ENCODE results near the gene PTGIR.
A peak's percentile ranks its signal among the peaks of the same experiment; 100 is the strongest.

PTGIR gene, protein sequence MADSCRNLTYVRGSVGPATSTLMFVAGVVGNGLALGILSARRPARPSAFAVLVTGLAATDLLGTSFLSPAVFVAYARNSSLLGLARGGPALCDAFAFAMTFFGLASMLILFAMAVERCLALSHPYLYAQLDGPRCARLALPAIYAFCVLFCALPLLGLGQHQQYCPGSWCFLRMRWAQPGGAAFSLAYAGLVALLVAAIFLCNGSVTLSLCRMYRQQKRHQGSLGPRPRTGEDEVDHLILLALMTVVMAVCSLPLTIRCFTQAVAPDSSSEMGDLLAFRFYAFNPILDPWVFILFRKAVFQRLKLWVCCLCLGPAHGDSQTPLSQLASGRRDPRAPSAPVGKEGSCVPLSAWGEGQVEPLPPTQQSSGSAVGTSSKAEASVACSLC

DNA sequence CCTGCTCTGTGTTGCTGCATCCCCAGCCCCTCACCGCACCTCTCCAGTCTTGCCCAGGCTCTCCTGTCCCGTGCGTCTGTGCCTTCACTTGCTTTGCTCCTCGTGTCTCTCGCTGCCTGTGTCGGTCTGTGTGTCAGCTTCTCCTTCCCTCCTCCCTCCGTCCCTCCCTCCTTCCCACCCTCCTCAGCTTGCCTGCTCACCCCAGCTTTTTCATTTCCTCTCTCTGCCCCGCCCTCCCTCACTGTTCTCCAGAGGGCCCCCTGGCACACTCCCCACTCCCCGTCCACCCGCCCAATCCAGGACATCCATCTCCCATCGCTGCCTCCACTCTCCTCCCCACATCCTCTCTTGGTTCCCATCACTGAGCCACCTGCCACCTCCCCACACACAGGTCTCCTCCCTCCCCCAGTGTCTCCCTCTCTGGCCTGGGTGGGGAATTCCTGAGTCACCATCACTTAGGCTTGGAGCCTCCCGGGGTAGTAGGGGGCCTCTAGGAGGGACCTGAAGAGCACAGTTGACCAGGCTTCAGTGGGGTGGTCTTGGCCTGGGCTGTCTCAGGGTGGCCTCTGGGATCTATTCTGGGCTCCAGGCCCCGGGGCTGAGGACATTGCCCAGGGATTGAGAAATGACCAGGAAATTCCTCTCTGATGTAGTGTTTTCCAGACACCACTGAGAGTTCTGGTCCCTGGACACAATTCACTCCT, at the start of gene PTGIR:
Gene PTGIR (minus strand): TSS at position 132 of the 704 bp plus-strand sequence. CDS start 864 bp downstream, outside the sequence.
- peak; percentile 67 for DNase-seq

DNA sequence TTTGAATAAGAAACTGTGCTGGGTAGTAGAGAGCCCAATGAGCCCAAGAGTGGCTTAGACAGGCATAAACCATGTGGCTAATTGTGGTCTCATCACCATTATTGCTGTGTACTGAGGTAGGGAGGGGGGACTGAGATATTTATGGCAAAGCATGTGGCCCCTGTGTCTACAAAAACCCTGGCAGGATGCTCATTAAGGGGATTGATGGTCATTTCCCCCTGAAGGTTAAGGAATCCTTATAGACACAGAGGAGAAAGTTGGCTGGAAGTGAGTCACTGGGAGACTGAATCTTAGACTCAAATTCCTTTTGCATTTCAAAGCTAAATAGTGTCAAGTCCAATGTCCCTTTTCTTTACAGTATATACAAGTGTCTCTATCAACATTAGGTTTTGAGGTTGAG, 45.9 kb upstream of the PTGIR start:
- no peak for DNase-seq

DNA sequence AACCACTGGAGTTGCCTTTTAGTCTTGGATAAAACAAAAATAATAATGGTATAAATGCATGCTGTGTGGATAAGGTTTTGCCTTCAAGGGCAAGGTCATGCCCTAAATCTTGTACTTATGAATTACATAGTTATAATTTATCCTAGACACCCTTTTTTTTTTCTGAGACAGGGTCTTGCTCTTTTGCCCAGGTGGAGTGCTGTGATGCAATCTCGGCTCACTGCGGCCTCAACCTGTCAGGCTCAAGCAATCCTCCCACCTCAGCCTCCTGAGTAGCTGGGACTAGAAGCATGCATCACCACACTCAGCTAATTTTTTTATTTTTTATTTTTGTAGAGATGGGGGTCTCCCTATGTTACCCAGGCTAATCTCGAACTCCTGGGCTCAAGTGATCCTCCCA, 43.8 kb upstream of the PTGIR start:
- no peak for DNase-seq

DNA sequence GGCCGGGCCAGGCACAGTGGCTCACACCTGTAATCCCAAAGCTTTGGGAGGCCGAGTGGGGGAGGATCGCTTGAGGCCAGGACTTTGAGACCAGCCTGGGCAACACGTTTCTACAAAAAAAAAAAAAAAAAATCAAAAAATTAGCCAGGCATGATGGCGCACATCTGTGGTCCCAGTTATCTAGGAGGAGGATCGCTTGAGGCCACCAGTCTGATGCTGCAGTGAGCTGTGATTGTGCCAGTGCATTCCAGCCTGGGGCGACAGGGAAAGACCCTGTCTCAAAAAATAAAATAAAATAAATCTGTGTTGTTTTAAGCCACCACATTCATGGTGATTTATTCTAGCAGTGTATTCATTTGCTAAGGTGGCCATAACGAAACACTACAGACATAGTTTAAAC, 40.2 kb upstream of the PTGIR start:
- DNase-seq = no peak

DNA sequence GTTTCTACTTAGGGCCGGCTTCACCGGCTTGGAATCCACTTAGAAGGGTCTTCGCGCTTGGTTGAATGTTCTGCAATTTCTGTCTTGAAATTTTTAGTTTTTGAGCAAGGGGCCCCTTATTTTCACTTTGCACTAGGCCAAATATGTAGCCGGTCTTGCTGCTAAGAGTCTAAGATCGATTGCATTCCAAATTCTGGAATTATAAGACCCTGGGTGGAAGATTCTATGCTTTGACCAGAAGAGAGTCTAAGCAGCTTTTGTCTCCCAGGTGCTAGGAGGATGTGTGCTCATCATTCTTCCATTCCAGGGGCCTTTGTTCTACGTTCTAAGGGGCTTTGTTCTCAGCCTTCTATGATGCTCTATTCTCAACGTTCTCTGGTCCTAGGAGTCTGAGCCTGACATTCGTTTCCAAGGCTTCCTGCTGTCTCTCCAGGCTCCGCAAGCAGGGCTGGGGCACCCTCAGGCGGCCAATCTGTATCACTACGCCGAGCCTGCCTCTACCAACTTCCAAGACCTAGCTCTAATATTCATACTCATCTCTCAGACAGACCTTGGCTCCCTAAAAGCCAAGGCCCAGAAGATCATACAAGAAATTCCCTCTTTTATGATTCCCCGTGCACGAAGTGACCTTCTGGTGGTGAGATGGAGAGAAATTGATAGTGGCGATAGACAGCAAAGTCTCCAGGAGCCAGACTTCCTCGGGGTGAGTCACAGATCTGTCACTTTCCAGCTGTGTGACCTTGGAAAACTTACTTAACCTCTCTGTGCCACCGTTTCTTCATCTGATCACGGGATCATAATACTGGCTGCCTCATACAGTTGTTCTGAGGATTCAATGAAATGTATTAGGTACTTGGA, 37.1 kb upstream of the PTGIR start:
- peak; percentile 82 for DNase-seq

DNA sequence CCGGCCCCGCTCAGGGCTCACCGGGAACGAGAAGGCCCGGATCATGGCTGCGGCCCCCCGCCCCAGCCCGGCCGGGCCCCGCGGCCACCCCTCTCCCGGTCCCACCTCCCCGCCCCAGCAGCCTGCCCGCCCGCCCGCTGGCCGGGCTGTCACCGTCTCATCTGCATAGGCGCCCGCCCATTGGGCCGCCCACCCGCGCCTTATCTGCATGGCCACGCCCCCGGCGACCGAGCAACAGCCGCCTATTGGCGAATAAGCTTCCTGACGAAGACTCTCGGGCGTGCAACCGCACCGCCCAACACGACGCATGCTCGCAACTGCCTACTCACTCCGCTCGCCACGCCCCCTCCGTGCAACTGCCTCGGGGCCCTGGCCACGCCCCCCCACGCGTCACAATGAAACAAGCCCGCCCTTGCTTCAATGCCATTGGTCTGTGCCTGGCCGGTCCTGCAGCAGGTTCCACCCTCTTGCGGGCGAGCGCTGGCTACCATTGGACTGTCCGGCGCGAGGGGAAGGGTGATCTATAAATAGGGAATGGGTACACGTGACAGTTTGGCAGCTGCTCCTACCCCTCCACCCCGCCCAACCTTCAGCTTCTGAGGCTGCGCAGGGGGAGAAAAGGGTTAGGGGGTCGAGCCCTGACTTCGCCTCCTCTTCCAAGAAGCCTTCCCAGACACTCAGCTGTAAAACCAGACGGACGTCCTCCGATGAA, 36.3 kb upstream of the PTGIR start, which contains the start of gene DACT3:
Gene DACT3 (minus strand): TSS at position 163 of the 712 bp plus-strand sequence. CDS start 118 bp downstream, at position 45.
- DNase-seq = peak; percentile 100

DNA sequence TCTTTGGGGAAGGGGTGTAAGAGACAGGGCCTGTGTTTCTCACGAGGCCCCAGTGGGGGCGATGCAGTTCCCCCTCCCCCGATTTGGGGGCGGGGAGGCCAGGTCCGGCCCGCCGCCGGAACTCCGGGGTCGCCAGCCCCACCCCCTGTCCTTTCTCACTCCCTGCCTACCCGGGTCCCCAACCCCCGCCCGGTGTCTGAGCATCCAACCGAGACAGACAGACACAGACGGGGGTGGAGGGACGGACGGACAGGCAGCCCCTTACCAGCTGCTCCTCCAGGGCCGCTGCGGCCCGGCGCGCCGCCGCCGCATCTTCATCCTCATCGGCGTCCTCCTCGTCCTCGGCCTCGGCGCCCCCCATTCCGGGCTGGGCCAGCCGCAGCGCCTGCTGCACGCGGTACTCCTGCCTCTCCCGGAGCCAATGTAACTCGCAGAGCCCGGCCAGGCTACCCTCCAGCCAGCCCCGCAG, 35.7 kb upstream of the PTGIR start:
- DNase-seq = no peak

DNA sequence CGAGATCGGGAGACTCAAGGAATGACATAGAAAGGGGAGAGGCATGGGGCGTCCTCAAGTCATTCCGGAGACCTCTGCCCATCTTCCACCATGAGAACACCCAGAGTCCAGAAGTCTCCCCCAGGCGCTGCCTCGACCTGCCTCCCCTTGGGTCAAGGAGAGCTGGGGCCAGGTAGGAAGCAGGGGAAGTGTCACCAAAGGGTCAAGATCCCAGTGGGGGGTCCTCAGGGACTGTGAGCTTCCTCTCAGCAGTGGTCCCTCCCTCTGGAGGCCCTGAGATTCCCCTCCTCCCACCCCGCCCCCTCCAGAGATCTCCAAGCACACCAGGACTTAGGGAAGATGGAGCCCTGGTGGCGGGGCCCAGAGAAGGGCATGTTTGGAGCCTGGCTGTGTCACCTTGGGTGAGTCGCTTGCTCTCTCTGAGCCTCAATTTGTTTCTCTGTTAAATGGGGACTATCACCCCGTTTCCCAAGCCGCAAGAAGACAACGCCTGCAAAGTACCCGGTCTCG, 35.2 kb upstream of the PTGIR start:
- no peak for DNase-seq

DNA sequence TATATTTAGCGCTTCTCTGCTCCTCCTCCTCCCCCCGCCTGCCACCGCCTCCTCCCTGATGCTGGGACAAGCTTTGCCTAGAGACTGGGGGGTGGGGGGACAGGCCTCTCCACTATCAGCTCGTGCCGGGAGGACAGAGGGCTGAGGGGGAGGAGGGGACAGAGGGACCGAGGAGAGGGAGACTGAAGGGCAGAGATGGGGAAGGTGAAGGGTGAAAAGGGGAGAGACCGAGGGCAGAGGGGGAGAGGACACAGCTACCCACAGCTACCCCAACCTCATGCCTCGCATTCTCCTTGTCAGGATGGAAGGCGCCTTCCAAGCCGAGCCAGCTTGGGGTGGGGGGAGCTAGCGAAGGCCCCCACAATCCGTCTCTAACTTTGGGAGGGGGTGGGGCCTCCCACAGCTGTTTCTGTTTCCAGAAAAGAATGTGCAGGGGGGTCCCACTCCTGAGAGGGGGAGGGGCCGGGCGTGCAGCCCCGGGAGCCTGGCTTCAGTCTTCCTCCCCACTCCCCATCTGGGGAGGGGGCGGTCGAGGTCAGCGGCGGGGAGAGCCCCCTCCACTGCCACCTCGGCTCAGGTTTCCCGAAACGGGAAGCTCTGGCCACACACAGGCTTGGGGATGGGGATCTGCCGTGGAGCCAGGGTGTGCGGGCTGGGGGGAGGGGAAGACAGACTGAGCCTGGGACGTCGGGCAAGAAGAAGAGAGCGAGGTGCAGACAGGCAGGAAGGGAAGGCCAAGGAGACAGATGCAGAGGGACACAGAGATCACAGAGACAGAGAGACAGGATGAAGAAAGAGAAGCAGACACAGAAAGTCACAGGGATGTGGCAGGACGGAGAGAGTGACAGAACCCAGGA, 34.5 kb upstream of the PTGIR start:
- no peak for DNase-seq

DNA sequence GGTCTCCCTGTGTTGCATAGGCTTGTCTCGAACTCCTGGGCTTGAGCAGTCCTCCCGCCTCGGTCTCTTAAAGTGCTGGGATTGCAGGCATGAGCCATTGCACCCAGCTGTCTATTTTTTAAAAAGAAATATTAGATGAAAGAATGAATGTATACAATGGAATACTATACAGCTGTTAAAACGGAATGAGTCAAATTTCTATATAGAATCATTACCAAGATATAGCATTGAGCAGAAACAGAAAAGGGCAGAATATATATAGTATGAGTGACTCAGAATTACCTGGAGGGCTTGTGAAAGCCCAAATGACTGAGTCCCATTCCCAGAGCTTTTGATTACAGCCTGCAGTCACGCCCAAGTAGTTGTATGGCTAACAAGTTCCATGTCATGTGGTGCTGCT, 31.7 kb upstream of the PTGIR start:
- no peak for DNase-seq

DNA sequence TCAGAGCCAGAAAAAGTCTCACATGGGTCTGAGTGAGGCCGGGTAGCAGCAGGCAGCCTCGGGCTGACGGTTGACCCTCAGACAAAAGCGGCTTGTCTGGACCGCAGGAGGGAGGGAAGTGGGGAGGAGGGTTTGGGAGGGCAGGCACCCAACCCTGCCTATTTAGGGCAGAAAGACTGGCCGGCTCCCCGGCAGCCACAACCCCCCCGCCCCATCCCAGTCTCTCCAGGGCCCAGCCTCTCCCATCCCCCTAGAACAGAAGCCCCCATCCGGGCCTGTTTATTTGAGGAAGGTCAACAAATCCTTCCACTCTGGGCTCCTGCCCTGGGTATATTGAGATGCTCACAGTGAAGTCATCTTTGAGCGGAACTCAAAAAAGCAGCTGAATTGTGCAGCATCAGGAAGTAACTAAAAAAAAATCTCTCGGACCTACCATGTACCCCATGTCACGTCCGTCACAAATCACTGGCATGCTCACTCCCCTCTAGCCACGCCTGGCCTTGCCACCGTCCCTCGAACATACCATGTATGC, 29.8 kb upstream of the PTGIR start:
- no peak for DNase-seq

DNA sequence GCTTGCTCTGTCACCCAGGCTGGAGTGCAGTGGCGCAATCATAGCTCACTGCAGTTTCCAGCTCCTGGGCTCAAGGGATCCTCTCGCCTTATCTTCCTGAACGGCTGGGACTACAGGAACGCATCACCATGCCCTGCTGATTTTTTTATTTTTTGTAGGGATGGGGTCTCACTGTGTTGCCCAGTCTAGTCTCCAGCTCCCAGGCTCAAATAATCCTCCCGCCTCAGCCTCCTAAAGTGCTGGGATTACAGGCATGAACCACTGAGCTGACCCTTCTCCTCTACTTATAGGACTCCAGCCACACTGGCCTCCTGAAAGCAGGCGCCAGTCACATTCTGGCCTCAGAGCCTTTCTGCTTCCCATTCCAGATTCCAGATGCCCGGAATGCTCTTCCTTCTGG, 25.6 kb upstream of the PTGIR start:
- no peak for DNase-seq

DNA sequence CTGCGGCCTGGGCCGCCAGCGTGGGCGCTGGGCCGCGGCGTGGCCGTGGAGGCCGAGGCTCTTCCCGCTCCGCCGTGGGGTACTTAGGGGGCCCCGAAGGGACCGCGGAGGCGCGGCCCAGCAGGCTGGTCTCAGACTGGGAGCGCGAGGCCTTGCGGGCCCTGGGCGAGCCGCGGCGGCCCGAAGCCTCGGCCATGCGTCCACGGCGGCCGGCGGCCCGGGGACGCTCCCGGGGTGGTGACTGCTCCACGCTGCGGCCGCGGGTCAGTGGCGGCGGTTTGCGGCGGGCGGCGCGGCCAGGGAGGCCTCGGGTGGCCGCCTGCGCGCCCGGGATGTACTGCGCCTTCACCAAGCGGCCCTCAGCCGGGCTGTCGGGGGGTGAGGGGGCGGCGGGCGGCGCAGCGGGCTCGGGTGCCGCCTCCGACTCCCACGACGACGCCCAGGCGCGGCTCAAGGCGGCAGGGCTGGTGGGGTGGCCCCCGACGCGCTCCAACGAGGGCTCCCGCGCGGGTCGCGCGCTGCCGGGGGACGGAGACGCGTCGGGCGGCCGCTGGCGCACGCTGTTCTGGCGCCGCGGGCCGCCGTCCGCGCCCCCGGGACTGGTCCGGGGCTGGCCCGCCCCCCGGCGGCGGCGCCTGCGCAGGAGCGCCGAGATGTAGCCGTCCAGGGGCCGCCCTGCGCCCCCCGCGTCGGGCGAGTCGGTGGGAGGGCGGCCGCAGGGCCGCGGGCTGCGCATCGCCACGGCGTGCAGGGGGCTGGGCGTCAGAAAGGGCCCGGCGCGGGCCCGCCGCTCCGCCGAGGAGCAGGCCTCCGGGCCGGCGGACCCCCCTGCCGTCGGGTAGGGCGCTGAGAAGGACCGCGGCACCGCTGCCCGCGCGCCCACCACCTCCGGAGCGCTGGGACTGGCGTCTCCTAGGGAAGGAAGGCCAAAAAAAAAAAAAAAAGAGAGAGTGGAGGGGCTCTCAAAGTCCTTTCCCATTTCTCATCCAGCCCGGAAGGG, 24.4 kb upstream of the PTGIR start:
- no peak for DNase-seq

DNA sequence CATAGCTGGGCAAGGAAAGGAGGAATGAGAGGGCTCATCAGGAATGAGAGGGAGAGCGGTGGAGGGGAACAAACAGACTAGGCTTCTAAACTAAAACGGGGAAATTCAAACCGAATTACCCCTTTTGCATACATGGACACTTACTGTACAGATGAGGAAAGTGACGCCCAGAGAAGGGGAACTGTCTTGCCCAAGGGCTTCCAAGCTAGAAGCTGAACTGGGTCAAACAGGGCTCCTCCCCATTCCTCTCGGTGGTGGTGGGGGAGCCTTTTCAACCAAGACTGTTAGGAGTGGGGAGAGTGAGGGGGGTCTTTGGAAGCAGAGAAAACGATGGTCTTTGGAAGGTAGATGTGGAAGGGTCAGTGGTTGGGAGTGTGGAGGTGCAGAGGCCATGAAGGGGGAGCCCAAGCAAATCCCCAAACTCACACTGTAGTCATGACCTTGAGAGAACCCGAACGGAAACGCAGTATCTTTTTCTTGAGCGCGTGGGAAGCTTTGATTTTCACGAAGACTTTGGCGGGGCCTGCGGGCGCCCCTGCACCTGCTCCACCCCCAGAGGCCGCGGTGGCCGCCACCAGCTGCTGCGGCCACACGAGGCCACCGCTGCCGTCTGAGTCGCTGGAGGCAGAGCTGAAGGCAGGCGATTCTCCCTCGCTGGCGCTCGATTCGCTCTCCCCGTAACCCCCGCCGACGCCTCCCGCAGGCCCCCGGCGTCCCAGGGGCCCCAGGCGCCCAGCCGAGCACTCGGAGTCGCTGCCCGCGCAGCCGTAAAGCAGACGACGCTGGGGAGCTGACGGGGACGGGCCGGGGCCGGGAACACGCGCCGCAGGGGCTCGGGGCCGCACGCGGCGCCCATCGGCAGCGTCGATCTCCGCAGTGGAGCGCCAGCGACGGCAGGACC, 23.4 kb upstream of the PTGIR start:
- DNase-seq = no peak

DNA sequence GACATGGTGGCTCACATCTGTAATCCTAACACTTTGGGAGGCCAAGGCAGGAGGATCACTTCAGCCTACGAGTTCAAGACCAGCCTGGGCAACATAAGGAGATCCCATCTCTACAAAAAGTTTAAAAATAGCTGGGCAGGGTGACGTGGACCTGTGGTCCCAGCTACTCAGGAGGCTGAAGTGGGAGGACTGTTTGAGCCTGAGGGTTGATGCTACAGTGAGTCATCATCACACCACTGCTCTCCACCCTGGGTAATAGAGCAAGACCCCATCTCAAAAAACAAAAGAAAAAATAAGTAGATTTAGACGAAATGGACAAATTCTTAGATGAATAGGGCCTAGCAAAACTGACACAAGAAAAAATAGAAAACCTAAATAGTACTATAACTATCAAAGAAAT, 21.5 kb upstream of the PTGIR start:
- no peak for DNase-seq

DNA sequence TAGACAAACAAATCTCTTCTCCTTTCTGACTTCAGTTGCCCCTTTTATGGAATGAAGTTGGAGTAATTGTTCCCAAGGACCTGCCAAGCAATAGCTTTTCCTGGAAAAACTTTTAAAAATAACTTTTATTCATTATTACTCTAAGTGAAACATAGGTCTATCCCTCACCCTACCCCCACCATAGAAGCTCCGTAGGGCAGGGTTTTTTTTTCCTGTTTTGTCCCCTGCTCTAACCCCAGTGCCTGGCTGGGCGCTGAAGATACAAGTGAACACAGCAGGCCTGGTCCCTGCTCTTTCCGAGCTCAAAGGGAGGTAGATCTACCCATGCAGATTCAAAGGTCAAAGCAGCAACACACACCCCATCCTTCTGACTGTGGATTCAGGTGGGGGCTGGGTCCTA, 19.8 kb upstream of the PTGIR start:
- DNase-seq = no peak

DNA sequence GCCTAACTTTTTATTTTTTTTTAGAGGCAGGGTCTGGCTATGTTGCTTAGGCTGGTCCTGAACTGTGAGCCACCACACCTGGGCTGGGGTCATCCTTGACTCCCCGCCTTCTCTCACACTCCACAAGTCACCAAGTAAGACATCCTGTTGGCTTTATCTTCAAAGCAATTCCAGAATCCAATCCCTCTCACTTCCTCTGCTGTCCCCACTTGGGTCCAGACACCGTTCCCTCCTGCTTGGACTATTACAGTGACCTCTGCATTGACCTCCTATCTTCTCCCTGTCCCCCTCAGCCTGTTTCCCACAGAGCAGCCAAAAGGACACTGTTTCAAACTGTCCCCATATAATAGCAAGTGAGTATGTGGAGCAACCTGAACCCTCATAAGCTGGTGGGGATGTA, 15.8 kb upstream of the PTGIR start:
- no peak for DNase-seq

DNA sequence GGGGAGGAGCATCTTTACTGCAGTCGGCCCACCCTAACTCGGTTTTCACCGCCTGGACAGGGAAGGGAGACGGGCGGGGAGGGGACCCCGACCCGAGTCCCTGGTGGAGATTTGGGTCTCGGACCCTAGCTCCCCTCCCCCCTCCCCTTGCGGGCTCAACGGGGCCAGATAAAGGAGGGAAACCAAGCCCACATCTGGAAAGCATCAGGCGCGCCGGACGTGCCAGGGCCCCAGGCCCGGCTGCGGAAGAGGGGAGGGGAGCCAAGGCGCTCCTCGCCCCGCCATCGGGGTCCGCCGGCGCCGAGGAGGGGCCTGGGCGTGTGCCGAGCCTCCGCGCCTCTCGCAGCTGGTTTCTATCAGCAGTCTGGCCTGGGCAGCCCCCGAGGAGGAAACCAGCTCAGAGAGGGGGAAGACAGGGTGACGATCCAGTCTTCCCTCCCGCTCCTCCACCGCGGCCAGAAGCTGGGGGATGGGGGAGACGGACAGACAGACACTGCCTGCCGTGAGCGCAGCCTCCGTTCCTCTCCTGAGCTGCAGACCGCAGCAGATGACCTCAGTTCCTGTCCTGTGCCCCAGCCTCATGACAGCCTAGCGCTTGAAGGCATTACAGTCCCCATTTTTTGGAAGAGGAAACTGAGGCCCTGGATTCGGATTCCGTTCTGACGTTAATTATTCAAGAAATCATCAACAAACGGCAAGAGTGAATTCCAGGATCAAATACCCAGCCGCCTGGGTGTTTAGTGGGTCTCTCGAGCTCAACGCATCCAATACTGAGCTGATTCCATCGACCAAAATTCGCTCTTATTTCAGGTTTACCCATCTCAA, 14.7 kb upstream of the PTGIR start:
- peak; percentile 68 for DNase-seq

Measured in activated CD8-positive, alpha-beta memory T cell treated with anti-CD3 and anti-CD28 coated beads for 24 hours (primary cell).